Kidney (tissue), 14 donors: ENCODE results near the gene ERBIN. TPM values are rescaled to one million over a fixed set of nuclear protein-coding genes. Genes with fewer than 3 reads are reported as not detected.
A peak's percentile ranks its signal among the peaks of the same experiment; 100 is the strongest.
"Not testable (repeated sequence)": the region's sequence is repeated elsewhere in the genome, so short reads cannot be mapped to it uniquely, and the experiment has no call there.

ENCODE experiments used
- DNase-seq, 5 donors: peaks; one replicate each; pipeline ENCODE4 v3.0.0-alpha.2; 2013 to 2020
- FAIRE-seq: peaks from 2 replicates; lab custom pipeline; 2012; peaks lifted over from hg19 to GRCh38; lab: Jason Lieb, UNC
- H3K27ac ChIP-seq, 2 donors: one replicate each; pipeline ENCODE4 v1.7.0; 2013; ENCODE audit warnings: low read depth in 2 of 2, low read length in 2 of 2, inconsistent platforms in 1 of 2
- H3K27me3 ChIP-seq: one replicate; pipeline ENCODE4 v1.7.1; 2013; ENCODE audit warnings: low read length, inconsistent platforms; ENCODE audit not compliant: control insufficient read depth, insufficient read depth
- H3K36me3 ChIP-seq, 3 donors: one replicate each; pipeline versions ENCODE4 v1.7.0 to v1.7.1; 2013; ENCODE audit warnings: low read length in 3 of 3, control low read depth in 1 of 3, inconsistent platforms in 1 of 3; ENCODE audit not compliant: insufficient read depth in 3 of 3, control insufficient read depth in 2 of 3
- H3K4me1 ChIP-seq, 3 donors: one replicate each; pipeline versions ENCODE4 v1.7.0 to v1.7.1; 2013; ENCODE audit warnings: low read length in 3 of 3, inconsistent platforms in 1 of 3, low read depth in 1 of 3; ENCODE audit not compliant: control insufficient read depth in 2 of 3, insufficient read depth in 2 of 3
- H3K4me3 ChIP-seq, 3 donors: one replicate each; pipeline versions ENCODE4 v1.7.0 to v1.8.1; 2013; ENCODE audit warnings: low read length in 3 of 3, control low read depth in 1 of 3, inconsistent platforms in 1 of 3
- H3K9ac ChIP-seq, 3 donors: one replicate each; pipeline versions ENCODE4 v1.7.0 to v1.7.1; 2013; ENCODE audit warnings: low read length in 3 of 3, control low read depth in 1 of 3, inconsistent platforms in 1 of 3
- H3K9me3 ChIP-seq, 3 donors: one replicate each; pipeline versions ENCODE4 v1.7.0 to v1.7.1; 2013; ENCODE audit warnings: low read length in 3 of 3, control low read depth in 1 of 3, inconsistent platforms in 1 of 3; ENCODE audit not compliant: control insufficient read depth in 2 of 3, insufficient read depth in 1 of 3
- intact Hi-C: fragments of 100-400 bp; cut with DNase I; formaldehyde crosslinking; loops from one replicate; pipeline ENCODE4 v1.11.1; 2022
- polyA plus RNA-seq: library from polyadenylated mRNA; stranded (reverse); fragments of 350-450 nt; fragmentation: Illumina TruSeq; extraction: RNeasy Lipid Tissue Mini Kit (QIAGEN cat#74804); gene quantifications from one replicate; pipeline ENCODE4 v1.2.3, GENCODE V29; 2014; ENCODE audit warnings: low read depth, low replicate concordance; ENCODE audit not compliant: insufficient read depth
- total RNA-seq: library from RNA; stranded (reverse); fragmentation: NEBNext Ultra II Directional; extraction: Animal tissue kit (Norgen Biotek cat#: 25700); gene quantifications from one replicate; pipeline ENCODE4 v1.2.1, GENCODE V29; 2021
- TF ChIP-seq, protein P1 (sequence below): IDR thresholded peaks from 3 replicates; pipeline ENCODE4 v1.5.1; 2012; ENCODE audit warnings: mild to moderate bottlenecking, moderate library complexity, borderline replicate concordance; ENCODE audit not compliant: insufficient read depth; ENCODE audit errors: extremely low read depth
- donor health status: control.
- donor health status: control.
- donor health status: control.
- donor health status: control.
- donor health status: control.
- donor health status: DM: yes; HTN: yes; CAD: no.
- donor health status: Normal renal cell carcinoma (clear cell type).

The ERBIN gene
- total and polyA plus RNA-seq, 2 donors from 2014 or later, result 14.3 to 85.1 TPM

DNA sequence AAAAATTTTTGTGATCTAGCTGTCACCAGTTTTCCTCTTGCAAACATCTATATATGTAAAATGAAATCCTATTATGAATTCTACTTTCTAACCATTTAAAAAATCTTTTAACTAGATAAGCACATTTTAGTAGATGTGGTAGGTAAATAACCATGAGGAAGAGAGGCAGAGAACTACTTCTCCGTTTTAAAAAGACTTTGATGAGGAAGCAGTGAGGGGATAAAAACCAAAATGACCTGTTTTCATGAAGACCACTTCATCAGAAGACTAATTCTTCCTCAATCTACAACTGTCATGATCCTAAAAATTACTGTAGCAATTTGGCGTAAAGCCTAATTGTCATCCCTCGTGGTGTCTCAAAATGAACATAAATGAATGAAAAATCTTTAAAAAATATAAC lies 15.7 kb upstream of the ERBIN start:
- DNase-seq, result no peak
- FAIRE-seq, result no peak
- TF ChIP-seq, protein P1, sequence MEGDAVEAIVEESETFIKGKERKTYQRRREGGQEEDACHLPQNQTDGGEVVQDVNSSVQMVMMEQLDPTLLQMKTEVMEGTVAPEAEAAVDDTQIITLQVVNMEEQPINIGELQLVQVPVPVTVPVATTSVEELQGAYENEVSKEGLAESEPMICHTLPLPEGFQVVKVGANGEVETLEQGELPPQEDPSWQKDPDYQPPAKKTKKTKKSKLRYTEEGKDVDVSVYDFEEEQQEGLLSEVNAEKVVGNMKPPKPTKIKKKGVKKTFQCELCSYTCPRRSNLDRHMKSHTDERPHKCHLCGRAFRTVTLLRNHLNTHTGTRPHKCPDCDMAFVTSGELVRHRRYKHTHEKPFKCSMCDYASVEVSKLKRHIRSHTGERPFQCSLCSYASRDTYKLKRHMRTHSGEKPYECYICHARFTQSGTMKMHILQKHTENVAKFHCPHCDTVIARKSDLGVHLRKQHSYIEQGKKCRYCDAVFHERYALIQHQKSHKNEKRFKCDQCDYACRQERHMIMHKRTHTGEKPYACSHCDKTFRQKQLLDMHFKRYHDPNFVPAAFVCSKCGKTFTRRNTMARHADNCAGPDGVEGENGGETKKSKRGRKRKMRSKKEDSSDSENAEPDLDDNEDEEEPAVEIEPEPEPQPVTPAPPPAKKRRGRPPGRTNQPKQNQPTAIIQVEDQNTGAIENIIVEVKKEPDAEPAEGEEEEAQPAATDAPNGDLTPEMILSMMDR, result no peak
- no peaks in the 10 kb centered on the region for H3K27me3 ChIP-seq
- peaks cover 0 to 17% (median 0%) of the 10 kb centered on the region in 3 donors for H3K4me1 ChIP-seq
- no peaks in the 10 kb centered on the region for H3K9me3 ChIP-seq
- H3K9ac ChIP-seq, result no peak overlapping the region
- H3K4me3 ChIP-seq, result no peak overlapping the region
- intact Hi-C loops, result no loop called here
- H3K36me3 ChIP-seq, result no peaks in the 10 kb centered on the region
- no peak overlapping the region for H3K27ac ChIP-seq

DNA sequence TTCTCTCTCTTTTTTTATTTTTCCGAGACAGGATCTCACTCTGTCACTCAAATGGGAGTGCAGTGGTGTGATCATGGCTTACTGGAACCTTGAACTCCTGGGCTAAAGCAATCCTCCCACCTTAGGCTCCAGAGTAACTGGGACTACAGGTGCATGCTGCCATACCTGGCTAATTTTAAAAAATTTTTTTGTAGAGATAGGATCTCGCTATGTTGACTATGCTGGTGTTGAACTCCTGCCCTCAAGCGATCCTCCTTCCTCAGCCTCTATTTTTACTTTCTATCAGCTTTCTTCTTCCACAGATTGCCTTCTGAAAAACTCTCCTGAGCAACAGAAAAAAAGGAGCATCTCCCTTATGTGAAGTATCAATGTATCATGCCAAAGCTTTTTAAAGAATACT lies 14.1 kb upstream of the ERBIN start:
- DNase-seq (no peak), FAIRE-seq (no peak)
- intact Hi-C loops, result no loop called here
- Histone ChIP-seq H3K4me3 (no peak overlapping the region), H3K9me3 (no peaks in the 10 kb centered on the region), H3K9ac (no peak overlapping the region), H3K36me3 (no peaks in the 10 kb centered on the region), H3K27me3 (no peaks in the 10 kb centered on the region), H3K27ac (no peak overlapping the region), H3K4me1 (peaks cover 0 to 24% (median 0%) of the 10 kb centered on the region in 3 donors)
- TF ChIP-seq, protein P1, result no peak

DNA sequence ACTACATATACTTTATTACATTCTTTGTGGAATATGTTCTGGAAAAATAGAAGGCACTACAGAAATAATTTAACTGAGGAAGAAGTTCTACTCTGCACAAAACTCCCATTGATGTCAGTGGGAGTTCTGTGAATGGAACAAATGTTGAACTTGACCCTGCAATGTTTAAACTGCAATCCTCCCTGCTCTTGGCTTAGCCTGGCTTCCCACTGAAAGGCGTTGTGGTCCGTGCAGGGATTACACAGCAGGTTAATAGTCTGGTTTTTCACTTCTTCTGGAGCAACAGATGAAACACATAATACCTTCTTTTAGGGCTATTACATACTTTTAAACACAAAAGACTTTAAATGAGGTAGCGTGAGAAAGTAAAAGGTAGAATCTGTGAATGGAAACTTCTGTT lies 12.9 kb upstream of the ERBIN start:
- Histone ChIP-seq H3K4me1 (peaks cover 0 to 24% (median 0%) of the 10 kb centered on the region in 3 donors), H3K27me3 (no peaks in the 10 kb centered on the region), H3K9me3 (no peaks in the 10 kb centered on the region), H3K36me3 (no peaks in the 10 kb centered on the region), H3K9ac (no peak overlapping the region), H3K4me3 (no peak overlapping the region), H3K27ac (no peak overlapping the region)
- FAIRE-seq (no peak), DNase-seq (peak in 2 of 5 donors; percentile 36 to 53)
- TF ChIP-seq, protein P1, result no peak
- intact Hi-C loops, result no loop called here

DNA sequence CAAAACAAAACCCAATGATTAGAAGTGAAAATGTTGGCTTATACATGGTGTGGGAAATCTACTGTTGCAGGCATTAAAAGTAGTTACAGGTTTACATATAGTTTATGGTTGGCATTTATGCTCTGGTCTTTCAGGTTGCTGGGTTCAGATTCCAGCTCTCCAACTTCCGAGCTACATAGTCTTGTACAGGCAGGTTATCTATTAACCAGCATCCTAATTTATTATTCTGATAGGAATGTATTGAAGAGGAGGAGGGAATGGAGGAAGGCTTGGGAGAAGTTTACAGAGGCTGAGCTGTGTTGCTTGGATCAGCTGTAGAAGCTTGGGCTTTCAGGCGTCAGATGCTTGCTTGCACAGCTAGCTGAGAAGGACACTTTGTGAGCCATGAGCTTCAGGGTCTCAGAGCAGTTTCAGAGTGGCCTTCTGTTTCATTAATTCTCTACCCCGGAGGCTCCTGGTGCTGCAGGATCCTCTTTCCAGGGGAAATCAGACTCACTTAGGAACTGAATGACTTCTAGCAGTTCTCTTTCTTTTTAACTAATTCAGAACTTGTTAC lies 11.7 kb upstream of the ERBIN start:
- Histone ChIP-seq H3K27ac (peak overlapping the region in 1 of 2 donors; percentile 2), H3K4me3 (peak overlapping the region in 2 of 3 donors; percentile 17 to 35), H3K9ac (no peak overlapping the region), H3K36me3 (no peaks in the 10 kb centered on the region), H3K9me3 (no peaks in the 10 kb centered on the region), H3K27me3 (no peaks in the 10 kb centered on the region), H3K4me1 (peaks cover 0 to 24% (median 0%) of the 10 kb centered on the region in 3 donors)
- DNase-seq (peak in 4 of 5 donors; percentile 31 to 70 (median 54)), FAIRE-seq (peak; percentile 61)
- TF ChIP-seq, protein P1, result no peak
- intact Hi-C loops, result no loop called here

DNA sequence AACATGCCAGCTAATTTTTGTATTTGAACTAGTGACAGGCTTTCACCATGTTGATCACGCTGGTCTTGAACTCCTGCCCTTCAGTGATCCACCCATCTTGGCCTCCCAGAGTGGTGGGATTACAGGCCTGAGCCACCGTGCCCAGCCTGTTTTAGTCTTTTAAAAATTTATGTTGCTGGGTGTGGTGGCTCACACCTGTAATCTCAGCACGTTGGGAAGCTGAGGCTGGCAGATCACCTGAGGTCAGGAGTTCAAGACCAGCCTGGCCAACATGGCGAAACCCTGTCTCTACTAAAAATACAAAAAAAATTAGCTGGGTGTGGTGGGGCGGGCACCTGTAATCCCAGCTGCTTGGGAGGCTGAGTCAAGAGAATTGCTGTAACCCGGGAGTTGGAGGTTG lies 10.7 kb upstream of the ERBIN start:
- H3K4me1 ChIP-seq, result peaks cover 0 to 24% (median 0%) of the 10 kb centered on the region in 3 donors
- H3K36me3 ChIP-seq, H3K4me3 ChIP-seq, intact Hi-C loops, H3K9me3 ChIP-seq, FAIRE-seq, H3K27me3 ChIP-seq, H3K27ac ChIP-seq, DNase-seq, H3K9ac ChIP-seq: not testable (repeated sequence)
